Measurements from ENCODE around the gene IRGQ. TPM values are rescaled to one million over a fixed set of nuclear protein-coding genes. Genes with fewer than 3 reads are reported as not detected.
"Not testable (repeated sequence)": the region's sequence is repeated elsewhere in the genome, so short reads cannot be mapped to it uniquely, and the experiment has no call there.

IRGQ gene
- total RNA-seq, 1 donor from 2014 or later: 27.8 TPM

- Mint-ChIP-seq H3K4me3 (ENCODE audit: low read depth) (no peak overlapping the region), H3K27me3 (ENCODE audit: low read depth) (no peaks in the 10 kb centered on the region), H3K27ac (no peak overlapping the region), H3K9me3 (no peaks in the 10 kb centered on the region), H3K4me1 (ENCODE audit: low read depth) (peaks cover 1% of the 10 kb centered on the region), H3K36me3 (ENCODE audit: low read depth) (peaks cover 8% of the 10 kb centered on the region)
- no peak for DNase-seq (ENCODE audit: low spot score)
- intact Hi-C loops (cut with micrococcal nuclease): no loop called here
Observed at GRCh38 chr19:43605875-43606568, 10.1 kb upstream of the IRGQ start.

DNA sequence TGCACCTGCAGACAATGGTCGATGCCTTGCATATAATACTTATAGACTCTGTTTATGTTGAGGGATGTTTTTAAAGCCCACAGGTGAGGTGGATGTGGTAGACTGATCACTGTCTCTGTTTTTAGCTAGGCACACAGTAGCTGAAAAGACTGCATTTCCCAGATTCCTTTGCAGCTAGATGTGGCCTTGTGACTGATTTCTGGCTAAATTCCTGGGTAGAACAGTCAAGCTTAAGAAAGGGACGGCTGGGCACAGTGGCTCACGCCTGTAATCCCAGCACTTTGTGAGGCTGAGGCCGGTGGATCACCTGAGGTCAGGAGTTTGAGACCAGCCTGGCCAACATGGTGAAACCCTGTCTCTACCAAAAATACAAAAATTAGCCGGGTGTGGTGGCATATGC lies 4.4 kb upstream of the IRGQ start:
- H3K27me3 Mint-ChIP-seq (ENCODE audit: low read depth); H3K4me3 Mint-ChIP-seq (ENCODE audit: low read depth); H3K27ac Mint-ChIP-seq; DNase-seq (ENCODE audit: low spot score); H3K9me3 Mint-ChIP-seq; intact Hi-C loops (cut with micrococcal nuclease): not testable (repeated sequence)
- peaks cover 18% of the 10 kb centered on the region for H3K4me1 Mint-ChIP-seq (ENCODE audit: low read depth)
- H3K36me3 Mint-ChIP-seq (ENCODE audit: low read depth): peaks cover 37% of the 10 kb centered on the region

DNA sequence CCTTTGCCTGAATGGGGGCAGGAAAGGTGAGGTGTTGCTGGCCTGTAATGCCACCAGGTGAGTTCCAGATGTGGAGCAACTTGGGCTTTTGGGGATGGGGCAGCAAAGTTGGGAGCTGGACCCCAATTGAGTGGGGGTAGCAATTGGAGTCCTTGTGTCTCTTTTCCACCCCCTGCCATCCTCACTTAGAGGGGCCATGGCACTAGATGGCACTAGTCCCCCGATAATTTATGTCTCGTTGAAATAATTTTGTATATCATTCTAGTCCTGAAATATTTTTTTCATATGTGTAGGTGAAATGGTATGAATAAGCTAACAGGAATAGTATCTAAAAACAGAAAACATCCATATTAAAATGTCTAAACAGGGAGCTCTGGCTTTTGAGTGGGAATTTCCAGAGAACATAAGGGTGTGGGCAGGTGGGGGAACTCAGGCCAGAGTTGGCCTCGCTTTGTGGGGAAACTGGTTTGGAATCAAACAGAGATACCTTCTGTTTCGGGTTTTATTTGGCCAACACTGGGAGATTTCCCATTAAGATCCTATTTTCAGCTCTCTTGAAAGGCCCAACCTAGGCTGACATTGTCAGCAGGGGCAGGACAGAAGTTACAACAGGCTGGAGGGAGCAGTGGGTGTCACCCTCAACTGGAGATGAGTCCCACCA lies 3.8 kb upstream of the IRGQ start:
- H3K27me3 Mint-ChIP-seq (ENCODE audit: low read depth): no peaks in the 10 kb centered on the region
- DNase-seq (ENCODE audit: low spot score): no peak
- no peak overlapping the region for H3K27ac Mint-ChIP-seq
- intact Hi-C loops (cut with micrococcal nuclease): loop anchor here (5.0 to 10.0 kb wide), 2 partner anchors 137 to 185 kb away; partner anchors contain the start of gene KCNN4
- H3K9me3 Mint-ChIP-seq: no peaks in the 10 kb centered on the region
- peaks cover 37% of the 10 kb centered on the region for H3K36me3 Mint-ChIP-seq (ENCODE audit: low read depth)
- peaks cover 18% of the 10 kb centered on the region for H3K4me1 Mint-ChIP-seq (ENCODE audit: low read depth)
- no peak overlapping the region for H3K4me3 Mint-ChIP-seq (ENCODE audit: low read depth)

GRCh38 chr19:43598445-43599240 lies 2.7 kb upstream of the IRGQ start:
- peaks cover 22% of the 10 kb centered on the region for H3K4me1 Mint-ChIP-seq (ENCODE audit: low read depth)
- intact Hi-C loops (cut with micrococcal nuclease): loop anchor here (5.0 to 10.0 kb wide), 2 partner anchors 136 to 186 kb away; partner anchors contain the start of gene KCNN4
- no peaks in the 10 kb centered on the region for H3K27me3 Mint-ChIP-seq (ENCODE audit: low read depth)
- DNase-seq (ENCODE audit: low spot score): no peak
- peak overlapping the region; percentile 91 for H3K4me3 Mint-ChIP-seq (ENCODE audit: low read depth)
- no peaks in the 10 kb centered on the region for H3K9me3 Mint-ChIP-seq
- no peak overlapping the region for H3K27ac Mint-ChIP-seq
- H3K36me3 Mint-ChIP-seq (ENCODE audit: low read depth): peaks cover 41% of the 10 kb centered on the region

DNA sequence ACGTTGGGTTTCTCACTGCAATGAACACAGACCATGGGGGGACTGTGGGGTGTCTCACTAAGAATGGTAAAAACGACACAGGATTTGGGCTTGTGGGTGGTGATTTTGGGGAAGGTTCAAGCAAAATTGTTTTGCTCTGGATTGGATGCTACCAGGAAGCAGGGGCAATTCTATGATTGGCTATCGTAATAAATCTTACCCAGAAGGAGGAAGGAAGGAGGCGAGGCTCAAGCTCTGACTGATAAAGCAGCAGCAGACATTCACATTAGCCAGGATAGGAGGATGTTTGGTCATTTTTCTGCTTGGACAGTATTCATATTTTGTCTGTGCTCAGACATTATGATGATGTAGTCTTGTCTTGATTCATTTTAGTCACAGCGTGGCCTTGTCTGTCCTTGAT lies 1.9 kb upstream of the IRGQ start:
- peaks cover 46% of the 10 kb centered on the region for H3K36me3 Mint-ChIP-seq (ENCODE audit: low read depth)
- intact Hi-C loops (cut with micrococcal nuclease): loop anchor here (2.0 to 10.0 kb wide), 5 partner anchors 65 to 187 kb away; partner anchors contain the start of genes KCNN4 and ZNF575
- DNase-seq (ENCODE audit: low spot score): no peak
- no peaks in the 10 kb centered on the region for H3K27me3 Mint-ChIP-seq (ENCODE audit: low read depth)
- H3K4me3 Mint-ChIP-seq (ENCODE audit: low read depth): peak overlapping the region; percentile 91
- H3K27ac Mint-ChIP-seq: peak overlapping the region; percentile 91
- H3K4me1 Mint-ChIP-seq (ENCODE audit: low read depth): peaks cover 27% of the 10 kb centered on the region
- no peaks in the 10 kb centered on the region for H3K9me3 Mint-ChIP-seq

DNA sequence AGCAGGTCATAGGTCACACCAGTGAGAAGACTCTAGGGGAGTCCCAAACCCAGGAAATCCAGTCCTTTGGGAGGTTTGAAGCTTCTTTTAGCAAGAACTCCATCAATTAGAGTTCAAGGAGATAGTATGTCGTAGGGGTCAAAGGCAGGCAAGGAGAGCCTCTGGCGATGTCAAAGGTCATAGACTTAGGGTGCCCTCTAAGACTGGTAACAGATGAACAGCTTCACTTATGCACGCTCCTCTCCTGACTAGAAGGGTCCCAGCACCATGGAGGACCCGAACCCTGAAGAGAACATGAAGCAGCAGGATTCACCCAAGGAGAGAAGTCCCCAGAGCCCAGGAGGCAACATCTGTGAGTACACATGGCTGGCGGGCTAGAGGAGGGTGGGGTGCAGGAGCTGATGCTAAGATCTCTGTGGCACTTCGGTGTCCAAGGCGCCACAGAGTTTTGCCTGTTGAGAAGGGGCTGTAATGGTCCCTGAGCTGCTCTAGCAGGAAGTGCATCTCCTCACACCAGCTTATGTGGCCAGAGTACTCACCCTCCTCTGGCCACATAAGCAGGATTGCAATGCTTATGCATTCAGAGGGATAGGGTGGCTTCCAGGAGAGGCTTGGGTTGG lies 1.0 kb upstream of the IRGQ start:
- no peaks in the 10 kb centered on the region for H3K9me3 Mint-ChIP-seq
- H3K27me3 Mint-ChIP-seq (ENCODE audit: low read depth): no peaks in the 10 kb centered on the region
- DNase-seq (ENCODE audit: low spot score): no peak
- H3K4me1 Mint-ChIP-seq (ENCODE audit: low read depth): peaks cover 27% of the 10 kb centered on the region
- H3K4me3 Mint-ChIP-seq (ENCODE audit: low read depth): peak overlapping the region; percentile 91
- intact Hi-C loops (cut with micrococcal nuclease): loop anchor here (1.0 to 10.0 kb wide), 9 partner anchors 17 to 188 kb away; partner anchors contain the start of genes KCNN4, PHLDB3, PINLYP and XRCC1
- peaks cover 49% of the 10 kb centered on the region for H3K36me3 Mint-ChIP-seq (ENCODE audit: low read depth)
- peak overlapping the region; percentile 91 for H3K27ac Mint-ChIP-seq

GRCh38 chr19:43595605-43595998 lies 332 bp downstream of the IRGQ start:
- peaks cover 27% of the 10 kb centered on the region for H3K4me1 Mint-ChIP-seq (ENCODE audit: low read depth)
- intact Hi-C loops (cut with micrococcal nuclease): loop anchor here (2.0 to 10.0 kb wide), 4 partner anchors 41 to 189 kb away; partner anchors contain the start of gene KCNN4
- no peaks in the 10 kb centered on the region for H3K27me3 Mint-ChIP-seq (ENCODE audit: low read depth)
- peak overlapping the region; percentile 91 for H3K27ac Mint-ChIP-seq
- DNase-seq (ENCODE audit: low spot score): no peak
- peak overlapping the region; percentile 91 for H3K4me3 Mint-ChIP-seq (ENCODE audit: low read depth)
- H3K36me3 Mint-ChIP-seq (ENCODE audit: low read depth): peaks cover 48% of the 10 kb centered on the region
- no peaks in the 10 kb centered on the region for H3K9me3 Mint-ChIP-seq

GRCh38 chr19:43594710-43595604 lies 977 bp downstream of the IRGQ start:
- peaks cover 48% of the 10 kb centered on the region for H3K36me3 Mint-ChIP-seq (ENCODE audit: low read depth)
- H3K4me1 Mint-ChIP-seq (ENCODE audit: low read depth): peaks cover 27% of the 10 kb centered on the region
- no peaks in the 10 kb centered on the region for H3K9me3 Mint-ChIP-seq
- peak; percentile 74 for DNase-seq (ENCODE audit: low spot score)
- peak overlapping the region; percentile 91 for H3K27ac Mint-ChIP-seq
- intact Hi-C loops (cut with micrococcal nuclease): loop anchor here (2.0 to 10.0 kb wide), 4 partner anchors 40 to 190 kb away; partner anchors contain the start of gene KCNN4
- H3K27me3 Mint-ChIP-seq (ENCODE audit: low read depth): no peaks in the 10 kb centered on the region
- H3K4me3 Mint-ChIP-seq (ENCODE audit: low read depth): peak overlapping the region; percentile 91

DNA sequence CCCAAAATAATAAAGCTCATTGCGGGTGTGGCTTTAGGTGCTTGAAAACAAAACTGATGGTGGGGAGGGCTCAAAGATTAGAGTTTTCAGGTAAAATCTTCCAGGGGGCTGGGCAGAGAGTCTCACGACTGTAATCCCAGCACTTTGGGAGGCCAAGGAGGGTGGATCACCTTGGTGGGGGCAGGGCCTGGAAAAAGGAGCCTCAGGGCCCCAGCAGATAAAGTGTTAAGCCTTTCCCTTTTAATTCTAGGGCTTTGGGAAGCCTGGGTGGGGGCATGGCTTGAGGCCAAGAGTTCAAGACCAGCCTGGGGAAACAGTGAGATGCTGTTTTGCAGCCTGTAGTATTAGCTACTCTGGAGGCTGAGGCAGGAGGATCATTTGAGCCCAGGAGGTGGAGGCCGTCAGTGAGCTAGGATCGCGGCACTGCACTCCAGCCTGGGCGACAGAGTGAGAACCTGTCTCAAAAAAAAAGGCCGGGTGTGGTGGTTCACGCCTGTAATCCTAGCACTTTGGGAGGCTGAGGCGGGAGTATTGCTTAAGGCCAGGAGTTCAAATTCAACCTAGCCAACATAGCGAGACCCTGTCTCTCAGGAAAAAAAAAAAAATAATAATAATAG lies 1.7 kb downstream of the IRGQ start:
- peaks cover 41% of the 10 kb centered on the region for H3K36me3 Mint-ChIP-seq (ENCODE audit: low read depth)
- intact Hi-C loops (cut with micrococcal nuclease): loop anchor here (2.0 to 10.0 kb wide), 3 partner anchors 39 to 191 kb away; partner anchors contain the start of gene KCNN4
- H3K27me3 Mint-ChIP-seq (ENCODE audit: low read depth): no peaks in the 10 kb centered on the region

DNA sequence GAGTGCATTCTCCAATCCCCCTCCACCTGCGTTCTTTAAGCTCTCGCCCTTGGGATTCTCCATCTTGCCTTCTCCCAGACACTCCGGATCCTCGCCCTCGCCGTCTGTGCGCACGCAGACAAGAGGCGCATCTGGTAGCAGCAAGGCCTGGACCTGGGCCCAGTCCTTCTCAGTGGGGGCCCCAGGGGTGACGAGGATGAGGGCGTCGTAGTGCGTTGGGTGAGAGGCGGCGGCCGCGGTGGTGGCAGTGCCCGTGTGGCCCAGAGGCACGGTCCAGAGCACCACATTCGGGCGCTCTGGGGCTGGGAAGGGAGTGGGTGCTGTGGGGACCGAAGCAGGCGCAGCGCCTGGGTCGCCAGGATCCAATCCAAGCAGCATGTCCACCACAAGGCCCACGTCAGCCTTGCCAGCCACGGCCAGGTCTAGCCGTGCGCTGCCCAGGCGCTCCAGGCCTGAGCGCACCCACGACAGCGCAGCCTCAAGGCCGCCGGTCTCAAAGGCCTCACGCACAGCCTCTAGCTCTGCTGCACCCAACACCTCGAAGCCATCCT lies 3.1 kb downstream of the IRGQ start:
- peak overlapping the region; percentile 66 for H3K4me3 Mint-ChIP-seq (ENCODE audit: low read depth)
- intact Hi-C loops (cut with micrococcal nuclease): loop anchor here (10.0 kb wide), 1 partner anchor 192 kb away; the partner anchor contains the start of gene KCNN4
- H3K36me3 Mint-ChIP-seq (ENCODE audit: low read depth): peaks cover 37% of the 10 kb centered on the region
- no peak overlapping the region for H3K27ac Mint-ChIP-seq
- H3K4me1 Mint-ChIP-seq (ENCODE audit: low read depth): peaks cover 22% of the 10 kb centered on the region
- no peaks in the 10 kb centered on the region for H3K9me3 Mint-ChIP-seq
- no peaks in the 10 kb centered on the region for H3K27me3 Mint-ChIP-seq (ENCODE audit: low read depth)
- no peak for DNase-seq (ENCODE audit: low spot score)

More for the DNA sequence above, 1.7 kb downstream of the IRGQ start:
- no peaks in the 10 kb centered on the region for H3K9me3 Mint-ChIP-seq
- no peak for DNase-seq (ENCODE audit: low spot score)
- peak overlapping the region; percentile 91 for H3K4me3 Mint-ChIP-seq (ENCODE audit: low read depth)
- H3K27ac Mint-ChIP-seq: peak overlapping the region; percentile 34
- H3K4me1 Mint-ChIP-seq (ENCODE audit: low read depth): peaks cover 28% of the 10 kb centered on the region
